Dermis blood vessel endothelial cell (primary cell): ENCODE results near the gene SERTM1. TPM values are rescaled to one million over a fixed set of nuclear protein-coding genes. Genes with fewer than 3 reads are reported as not detected.

ENCODE experiments used
- DNase-seq: peaks from one replicate; pipeline ENCODE4 v3.0.0; 2010
- total RNA-seq: library from RNA; depleted of rRNA; stranded (reverse); fragments of >200 nt; gene quantifications from 2 replicates; pipeline ENCODE4 v1.2.3, GENCODE V29; 2014

The SERTM1 gene
- total RNA-seq, 1 donor from 2014 or later = 0.17 TPM

DNA sequence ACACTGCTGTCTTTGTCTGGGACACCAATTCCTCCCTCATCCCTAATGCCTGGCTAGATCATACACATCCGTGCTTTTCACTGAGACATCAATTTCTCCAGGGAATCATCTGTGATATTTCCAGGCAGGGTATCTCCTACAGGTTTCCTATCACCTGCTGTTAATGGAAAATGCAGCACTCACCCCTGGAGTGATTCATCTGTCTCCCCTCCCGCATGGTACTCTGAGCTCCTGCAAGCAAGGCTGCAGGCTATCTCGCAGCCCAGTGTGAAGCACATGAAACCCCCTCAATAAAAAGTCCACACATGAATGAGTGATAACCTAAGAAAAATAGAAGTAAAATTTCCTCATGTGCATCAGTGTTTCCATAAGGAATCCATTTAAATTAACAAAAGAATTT lies 38.5 kb downstream of the SERTM1 start:
- no peak for DNase-seq

DNA sequence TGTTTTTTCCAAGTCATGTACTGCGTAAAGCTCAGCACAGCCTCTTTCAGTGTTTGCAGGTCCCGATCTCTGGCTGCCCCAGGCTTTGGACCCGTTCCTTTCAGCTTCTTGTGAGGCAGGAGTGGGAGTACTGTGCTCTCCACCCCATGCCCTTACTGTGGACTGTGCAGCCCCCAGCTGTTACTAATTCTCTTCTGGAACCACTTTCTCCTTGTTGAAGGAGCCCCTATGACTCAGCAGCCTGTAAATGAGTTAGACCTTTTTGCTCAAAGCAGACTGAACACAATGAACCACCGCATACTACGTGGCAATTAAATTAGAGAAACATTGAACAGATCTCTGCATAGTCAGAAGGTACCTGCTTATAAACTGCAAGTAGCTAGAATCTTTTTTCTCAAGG lies 39.0 kb downstream of the SERTM1 start:
- DNase-seq = no peak

DNA sequence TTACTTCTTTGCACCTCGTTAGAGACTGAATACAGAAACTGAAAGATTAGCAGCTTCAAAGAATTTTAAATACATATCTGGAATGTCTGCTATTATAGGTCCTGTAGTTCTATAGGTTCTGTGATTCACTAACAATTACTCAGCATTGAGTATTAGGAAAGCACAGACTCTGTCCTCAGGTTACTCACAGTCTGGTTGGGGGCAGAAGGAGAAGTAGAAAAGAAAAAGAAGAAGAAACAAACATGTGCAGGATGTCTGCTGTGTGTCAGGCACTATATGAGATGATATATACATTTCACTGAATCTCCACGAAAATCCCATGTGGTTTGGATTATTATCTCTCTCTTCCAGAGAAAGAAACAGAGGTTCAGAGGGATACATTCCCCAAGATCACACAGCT lies 40.1 kb downstream of the SERTM1 start:
- DNase-seq = no peak

GRCh38 chr13:36715841-36716240 lies 42.0 kb downstream of the SERTM1 start:
- DNase-seq = no peak

GRCh38 chr13:36717017-36717416 lies 43.2 kb downstream of the SERTM1 start:
- no peak for DNase-seq

DNA sequence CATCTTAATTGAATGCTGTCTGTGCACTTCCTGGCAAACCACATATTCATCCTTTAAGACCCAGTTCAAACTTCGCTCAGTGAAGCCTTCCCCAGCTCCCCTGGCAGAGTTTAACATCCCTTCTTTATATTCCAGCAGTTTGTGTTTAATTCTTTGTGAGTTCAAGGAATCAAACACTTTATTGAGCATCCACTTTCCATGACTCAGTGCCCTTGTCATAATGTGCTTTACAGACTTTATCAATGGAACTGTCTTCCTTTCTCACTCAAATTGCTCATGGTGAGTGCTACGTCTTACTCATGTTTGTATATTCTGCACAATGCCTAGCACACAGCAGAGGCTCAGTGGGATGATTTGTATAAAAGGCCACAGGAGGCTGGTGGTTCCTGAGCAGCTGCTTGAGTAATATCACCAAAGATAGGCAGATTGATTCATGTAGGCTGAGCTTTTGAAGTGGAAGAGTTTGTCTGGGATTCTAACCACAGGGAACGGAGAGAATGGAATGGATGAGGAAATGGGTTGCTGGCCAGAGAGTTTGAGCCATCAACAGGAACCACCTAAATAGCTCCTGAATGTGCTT lies 44.2 kb downstream of the SERTM1 start:
- no peak for DNase-seq

GRCh38 chr13:36718686-36719085 lies 44.9 kb downstream of the SERTM1 start:
- no peak for DNase-seq

DNA sequence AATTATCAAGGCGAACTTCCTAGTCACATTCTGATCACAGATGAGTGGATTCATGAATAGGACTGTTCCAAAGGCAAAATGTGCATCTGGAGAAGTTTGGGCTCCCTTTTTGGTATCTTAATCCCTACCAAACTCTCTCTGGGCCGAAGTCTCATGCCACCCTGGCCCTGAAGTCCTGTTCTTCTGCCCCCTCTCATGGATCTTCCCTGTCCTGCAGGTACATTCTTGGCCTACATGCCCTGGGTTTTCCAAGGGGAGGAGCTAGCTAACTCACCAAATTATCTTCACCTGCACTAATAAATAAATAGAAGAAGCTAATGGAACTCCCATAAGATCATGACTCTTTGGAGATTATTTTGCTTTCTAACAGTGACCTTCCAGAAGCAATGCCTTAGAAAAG lies 50.3 kb downstream of the SERTM1 start:
- DNase-seq = no peak

GRCh38 chr13:36725936-36726335 lies 52.1 kb downstream of the SERTM1 start:
- no peak for DNase-seq

GRCh38 chr13:36728006-36728405 lies 54.2 kb downstream of the SERTM1 start:
- no peak for DNase-seq

- peak; percentile 80 for DNase-seq
These were observed 62.4 kb downstream of the SERTM1 start for GRCh38 chr13:36736119-36736726.

DNA sequence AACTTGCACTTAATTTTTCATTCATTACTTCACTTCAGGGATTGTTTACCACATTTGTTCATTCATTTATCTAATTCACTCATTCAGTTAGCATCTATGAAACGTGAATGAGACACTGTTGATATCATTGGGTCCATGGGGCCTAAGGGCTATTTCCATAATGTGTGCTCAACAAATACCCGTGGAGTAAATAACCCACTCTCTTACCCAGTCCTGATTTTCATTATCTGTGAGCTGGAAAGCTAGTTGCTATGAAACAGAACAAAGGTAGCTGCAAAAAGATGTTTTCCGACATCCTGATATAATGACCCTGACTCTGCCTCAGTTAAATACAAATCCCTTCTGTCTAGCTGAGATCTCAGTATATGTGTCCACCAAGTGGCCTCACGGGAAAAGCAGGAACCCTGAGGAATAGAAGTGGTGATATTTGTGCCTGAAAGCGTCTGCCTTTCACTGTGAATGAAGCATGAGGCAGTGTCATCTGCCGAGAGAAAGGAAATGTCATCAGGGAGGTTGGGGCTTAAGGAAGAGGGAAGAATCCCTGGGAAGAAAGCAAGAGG lies 63.8 kb downstream of the SERTM1 start:
- DNase-seq = no peak

DNA sequence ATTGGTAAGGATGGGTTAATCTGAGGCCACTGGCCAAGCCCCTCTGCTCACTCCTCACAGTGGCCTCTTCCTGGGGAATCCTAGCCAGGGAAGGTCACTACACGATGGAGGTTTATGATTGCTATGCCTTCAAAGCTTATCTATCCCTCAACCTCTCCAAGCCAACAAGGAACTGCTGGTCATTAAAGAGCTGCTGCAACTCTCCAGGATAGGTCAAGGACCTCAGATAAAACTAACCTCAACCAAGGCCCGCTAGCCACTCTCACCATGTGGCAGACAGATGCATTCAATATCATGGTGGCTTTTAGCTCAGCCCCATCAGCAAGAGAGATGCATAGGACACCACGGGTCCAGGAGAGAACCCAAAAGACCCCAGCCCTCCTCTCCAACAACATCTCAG lies 71.6 kb downstream of the SERTM1 start:
- no peak for DNase-seq

- DNase-seq = no peak
These were observed 72.2 kb downstream of the SERTM1 start for GRCh38 chr13:36746051-36746450.

Other genes with a start within 250 kb of the SERTM1 start
- gene CCNA1, start 241.5 kb upstream of the SERTM1 start, total RNA-seq = 0.17 and 1.5 TPM in 2 replicates
- 1.0 and 1.9 TPM in 2 replicates for gene RFXAP, start 145.2 kb downstream of the SERTM1 start, total RNA-seq
- gene SMAD9, start 246.2 kb downstream of the SERTM1 start, total RNA-seq = 11.1 and 24.9 TPM in 2 replicates